Measurements from ENCODE around the gene PIGT.

PIGT gene

GRCh38 chr20:45402946-45403345 is 13.0 kb upstream of the PIGT start:
- DNase-seq, result no peak

GRCh38 chr20:45404438-45404837 is 11.5 kb upstream of the PIGT start:
- DNase-seq, result no peak

- DNase-seq, result peak in 1 of 2 experiments; percentile 40
Measured at GRCh38 chr20:45405571-45406259, 10.2 kb upstream of the PIGT start.

GRCh38 chr20:45406260-45407066 is 9.5 kb upstream of the PIGT start:
- peak in 1 of 2 experiments; percentile 46 for DNase-seq

GRCh38 chr20:45407067-45407745 is 8.7 kb upstream of the PIGT start:
- peak in 1 of 2 experiments; percentile 10 for DNase-seq

GRCh38 chr20:45407783-45408645 is 7.9 kb upstream of the PIGT start, which contains the start of gene DBNDD2:
Gene DBNDD2, plus strand, starts transcription at chr20:45408289. Its CDS starts 179 bp downstream, at chr20:45408468.
- no peak for DNase-seq

GRCh38 chr20:45408646-45409213 is 7.2 kb upstream of the PIGT start:
- DNase-seq, result no peak

- DNase-seq, result no peak
Measured at GRCh38 chr20:45409521-45410272, 6.2 kb upstream of the PIGT start.

GRCh38 chr20:45410887-45411286 is 5.1 kb upstream of the PIGT start:
- no peak for DNase-seq

GRCh38 chr20:45412653-45413052 is 3.3 kb upstream of the PIGT start:
- DNase-seq, result no peak

- no peak for DNase-seq
Measured at GRCh38 chr20:45413479-45413878, 2.5 kb upstream of the PIGT start.

- DNase-seq, result no peak
Measured at GRCh38 chr20:45416917-45417316, 976 bp downstream of the PIGT start.

- DNase-seq, result no peak
Measured at GRCh38 chr20:45419188-45420091, 3.5 kb downstream of the PIGT start.

- DNase-seq, result no peak
Measured at GRCh38 chr20:45420125-45420524, 4.2 kb downstream of the PIGT start.

GRCh38 chr20:45423700-45424099 is 7.8 kb downstream of the PIGT start:
- DNase-seq, result no peak

GRCh38 chr20:45425561-45425960 is 9.6 kb downstream of the PIGT start:
- DNase-seq, result no peak

- no peak for DNase-seq
Measured at GRCh38 chr20:45426320-45427016, 10.5 kb downstream of the PIGT start.

- DNase-seq, result no peak
Measured at GRCh38 chr20:45427236-45428149, 11.6 kb downstream of the PIGT start.

GRCh38 chr20:45429618-45430017 is 13.7 kb downstream of the PIGT start:
- DNase-seq, result no peak
